ENCODE data around the gene P2RX1.

The P2RX1 gene

GRCh38 chr17:3848229-3848835 is 67.9 kb downstream of the P2RX1 start:
- no peak for DNase-seq

GRCh38 chr17:3847165-3847670 is 69.0 kb downstream of the P2RX1 start:
- DNase-seq: no peak

Data from NCI-H2029 (cell line).